HEK293 (cell line): Measurements from ENCODE around the gene CFAP99.

Experiments used
- CTCF ChIA-PET: fragments of 350-600 bp; formaldehyde crosslinking; extraction: SDS; loops from one replicate; lab custom pipeline; 2021; ENCODE audit warnings: antibody characterized with exemption; lab: Yijun Ruan, JAX
- POLR2A ChIA-PET: fragments of 300-600 bp; formaldehyde crosslinking; extraction: SDS; loops from one replicate; lab custom pipeline; 2020; ENCODE audit warnings: antibody characterized with exemption, inconsistent platforms; lab: Yijun Ruan, JAX
- H3K27ac ChIP-seq: fragments of 200-500 bp; sonication (Bioruptor generic); 2 replicates; pipeline ENCODE4 v1.5.1; 2014; ENCODE audit warnings: low read depth, low read length, control low read depth, inconsistent platforms; ENCODE audit errors: extremely low read depth
- H3K36me3 ChIP-seq, 2 experiments: fragments of 200-500 bp in 1 of 2; sonication (Bioruptor generic) in 1 of 2; 1 replicate in 1 of 2; 2 replicates in 1 of 2; pipeline ENCODE4 v1.5.1; 2014 to 2017; ENCODE audit warnings: inconsistent platforms in 2 of 2, low read length in 2 of 2; ENCODE audit not compliant: control insufficient read depth in 2 of 2, insufficient read depth in 1 of 2
- H3K4me1 ChIP-seq: fragments of 200-500 bp; sonication (Bioruptor generic); 2 replicates; pipeline ENCODE4 v1.5.1; 2014; ENCODE audit warnings: mild to moderate bottlenecking, low read length, inconsistent platforms; ENCODE audit not compliant: control insufficient read depth, insufficient read depth
- H3K4me3 ChIP-seq: 2 replicates; pipeline ENCODE4 v1.5.1; 2011; ENCODE audit warnings: low read depth, mild to moderate bottlenecking, control low read depth, low read length, moderate library complexity
- H3K9me3 ChIP-seq: fragments of 200-500 bp; sonication (Bioruptor generic); 2 replicates; pipeline ENCODE4 v1.5.1; 2014; ENCODE audit warnings: low read depth, low read length, inconsistent platforms; ENCODE audit not compliant: control insufficient read depth, insufficient read depth
- IKZF3 ChIP-seq: fragments of 450-650 bp; IDR thresholded peaks from 2 replicates; pipeline ENCODE4 v1.5.0; 2018; ENCODE audit warnings: missing biosample characterization, mild to moderate bottlenecking, missing genetic modification characterization, moderate library complexity
- KLF10 ChIP-seq: fragments of 450-650 bp; IDR thresholded peaks from 2 replicates; pipeline ENCODE4 v1.5.1; 2018; ENCODE audit warnings: missing biosample characterization, mild to moderate bottlenecking, missing genetic modification characterization
- SP7 ChIP-seq: fragments of 450-650 bp; formaldehyde crosslinking; IDR thresholded peaks from 2 replicates; pipeline ENCODE4 v1.5.1; 2016; ENCODE audit warnings: missing biosample characterization, missing genetic modification characterization
- ZBTB1 ChIP-seq: fragments of 450-650 bp; formaldehyde crosslinking; IDR thresholded peaks from 2 replicates; pipeline ENCODE4 v1.5.1; 2016; ENCODE audit warnings: missing biosample characterization, missing genetic modification characterization
- ZFP69B ChIP-seq: fragments of 450-650 bp; formaldehyde crosslinking; IDR thresholded peaks from 2 replicates; pipeline ENCODE4 v1.5.1; 2016; ENCODE audit warnings: missing biosample characterization, missing genetic modification characterization
- ZIC2 ChIP-seq: fragments of 450-650 bp; formaldehyde crosslinking; IDR thresholded peaks from 2 replicates; pipeline ENCODE4 v1.5.1; 2016; ENCODE audit warnings: missing biosample characterization, missing genetic modification characterization
- ZNF132 ChIP-seq: fragments of 450-650 bp; formaldehyde crosslinking; IDR thresholded peaks from 2 replicates; pipeline ENCODE4 v1.5.1; 2017; ENCODE audit warnings: missing biosample characterization, missing genetic modification characterization, borderline replicate concordance
- ZNF16 ChIP-seq: fragments of 450-650 bp; formaldehyde crosslinking; IDR thresholded peaks from 2 replicates; pipeline ENCODE4 v1.5.1; 2016; ENCODE audit warnings: low read depth, missing biosample characterization, missing genetic modification characterization
- ZNF175 ChIP-seq: fragments of 450-650 bp; formaldehyde crosslinking; IDR thresholded peaks from 2 replicates; pipeline ENCODE4 v1.5.1; 2016; ENCODE audit warnings: missing biosample characterization, missing genetic modification characterization
- ZNF266 ChIP-seq: fragments of 450-650 bp; formaldehyde crosslinking; IDR thresholded peaks from 2 replicates; pipeline ENCODE4 v1.5.1; 2016; ENCODE audit warnings: missing biosample characterization, missing genetic modification characterization, low read depth
- ZNF544 ChIP-seq: fragments of 450-650 bp; formaldehyde crosslinking; IDR thresholded peaks from 2 replicates; pipeline ENCODE4 v1.5.0; 2017; ENCODE audit warnings: missing biosample characterization, missing genetic modification characterization
- ZNF658 ChIP-seq: fragments of 450-650 bp; formaldehyde crosslinking; IDR thresholded peaks from 2 replicates; pipeline ENCODE4; 2016; ENCODE audit warnings: missing biosample characterization, missing genetic modification characterization
- ZNF777 ChIP-seq: fragments of 450-650 bp; formaldehyde crosslinking; IDR thresholded peaks from 2 replicates; pipeline ENCODE4 v1.5.1; 2017; ENCODE audit warnings: missing biosample characterization, missing genetic modification characterization, borderline replicate concordance
- TF ChIP-seq, protein P1 (sequence below): fragments of 450-650 bp; formaldehyde crosslinking; IDR thresholded peaks from 2 replicates; pipeline ENCODE4 v1.5.1; 2016; ENCODE audit warnings: missing biosample characterization, missing genetic modification characterization
- TF ChIP-seq, protein P2 (sequence below): fragments of 450-650 bp; formaldehyde crosslinking; IDR thresholded peaks from 2 replicates; pipeline ENCODE4 v1.5.1; 2016; ENCODE audit warnings: missing biosample characterization, missing genetic modification characterization
- TF ChIP-seq, protein P3 (sequence below): fragments of 450-650 bp; formaldehyde crosslinking; IDR thresholded peaks from 2 replicates; pipeline ENCODE4 v1.5.1; 2016; ENCODE audit warnings: missing biosample characterization, missing genetic modification characterization
- TF ChIP-seq, protein P4 (sequence below): fragments of 450-650 bp; formaldehyde crosslinking; IDR thresholded peaks from 2 replicates; pipeline ENCODE4 v1.5.1; 2016; ENCODE audit warnings: missing biosample characterization, missing genetic modification characterization, low read depth
- TF ChIP-seq, protein P5 (sequence below): fragments of 450-650 bp; formaldehyde crosslinking; IDR thresholded peaks from 2 replicates; pipeline ENCODE4 v1.5.1; 2016; ENCODE audit warnings: missing biosample characterization, missing genetic modification characterization

CFAP99 gene

DNA sequence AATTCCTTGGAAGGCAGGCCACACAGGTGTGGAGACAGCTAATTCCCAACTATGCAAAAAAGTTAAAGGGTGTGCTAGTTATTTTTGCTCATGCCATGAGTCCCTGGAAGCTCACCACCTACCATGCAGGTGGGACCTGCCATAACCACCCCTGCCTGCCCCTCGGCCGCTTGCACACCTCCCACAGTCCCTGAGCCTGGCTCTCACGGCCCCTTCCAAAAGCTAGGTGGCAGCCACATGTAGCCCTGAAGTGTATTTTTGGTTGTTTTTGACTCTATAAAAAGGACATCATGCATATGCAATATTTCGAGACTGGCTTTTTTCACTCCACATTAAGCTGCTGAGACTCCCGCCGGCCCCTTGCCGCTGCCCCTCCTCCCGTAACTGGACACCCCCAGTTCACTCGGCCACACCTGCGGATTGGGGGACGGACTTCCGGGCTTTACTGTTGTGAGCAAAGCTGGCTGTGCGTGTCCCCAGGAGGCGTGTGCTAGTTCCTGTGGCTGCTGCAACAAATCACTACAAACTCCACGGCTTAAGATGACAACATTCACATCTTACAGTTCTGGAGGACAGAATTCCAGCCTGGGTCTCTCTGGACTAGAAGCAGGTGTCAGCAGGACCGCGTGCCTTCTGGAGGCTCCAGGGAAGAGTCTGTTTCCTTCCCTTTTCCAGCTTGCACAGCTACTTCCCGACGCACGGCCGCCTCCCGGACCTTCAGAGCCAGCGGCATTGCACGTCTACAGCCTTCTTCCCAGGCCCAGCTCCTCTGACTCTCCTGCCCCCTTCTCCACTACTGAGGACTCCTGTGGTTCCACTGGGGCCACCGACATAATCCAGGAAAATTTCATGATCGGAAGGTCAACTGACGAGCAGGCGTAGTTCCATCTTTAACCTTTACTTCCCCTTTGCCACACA lies 25.1 kb upstream of the CFAP99 start:
- H3K4me1 ChIP-seq = no peaks in the 10 kb centered on the region
- ChIA-PET POLR2A (interaction anchor here (0.5 kb wide), 1 partner anchor 145 kb away, joined by 5 read pairs; no protein-coding TSS in a partner anchor), CTCF (interaction anchor here (1.1 kb wide), 1 partner anchor 25 kb away, joined by 3 read pairs; the partner anchor contains the start of gene CFAP99)

DNA sequence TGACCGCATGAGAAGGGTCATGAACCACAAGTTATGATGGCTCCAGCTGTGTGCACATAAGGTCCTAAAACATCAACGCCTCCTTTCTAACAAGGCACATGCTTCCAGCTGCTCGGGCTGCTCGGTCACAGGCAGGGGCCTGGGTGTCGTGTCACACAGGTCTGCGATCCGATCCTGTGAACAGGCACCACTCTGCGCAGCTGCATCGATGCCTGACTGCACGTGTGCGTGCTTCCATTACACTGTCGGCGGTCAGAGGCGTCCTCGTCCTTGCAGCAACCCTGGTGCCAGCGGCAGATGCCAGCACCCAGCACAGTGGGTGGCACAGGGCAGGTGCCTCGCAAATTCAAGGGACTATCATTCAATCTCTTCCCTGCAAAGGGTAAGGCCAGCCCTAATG lies 24.2 kb upstream of the CFAP99 start:
- POLR2A ChIA-PET = no interaction called here
- CTCF ChIA-PET = interaction anchor here (0.6 kb wide), 1 partner anchor 1230 kb away, joined by 3 read pairs; no protein-coding TSS in a partner anchor
- Histone ChIP-seq H3K36me3 (no peaks in the 10 kb centered on the region), H3K4me3 (no peak overlapping the region), H3K9me3 (no peaks in the 10 kb centered on the region), H3K4me1 (no peaks in the 10 kb centered on the region), H3K27ac (no peak overlapping the region)
- 0 out of 2 replicates have a peak, but pooled peaks have one; percentile 33 for TF ChIP-seq ZIC2 (tag by site-specific recombination)
- TF ChIP-seq IKZF3 = no peak

More for the DNA sequence above, 25.1 kb upstream of the CFAP99 start:
- H3K27ac ChIP-seq = no peak overlapping the region
- no peaks in the 10 kb centered on the region for H3K36me3 ChIP-seq
- H3K9me3 ChIP-seq = no peaks in the 10 kb centered on the region
- TF ChIP-seq ZNF16 (tag by site-specific recombination) (no peak), KLF10 (tag by site-specific recombination) (no peak), ZIC2 (tag by site-specific recombination) (peak; percentile 15; the same call in 1 of the 2 replicates), ZNF544 (tag by site-specific recombination) (no peak)
- TF ChIP-seq, protein P1, sequence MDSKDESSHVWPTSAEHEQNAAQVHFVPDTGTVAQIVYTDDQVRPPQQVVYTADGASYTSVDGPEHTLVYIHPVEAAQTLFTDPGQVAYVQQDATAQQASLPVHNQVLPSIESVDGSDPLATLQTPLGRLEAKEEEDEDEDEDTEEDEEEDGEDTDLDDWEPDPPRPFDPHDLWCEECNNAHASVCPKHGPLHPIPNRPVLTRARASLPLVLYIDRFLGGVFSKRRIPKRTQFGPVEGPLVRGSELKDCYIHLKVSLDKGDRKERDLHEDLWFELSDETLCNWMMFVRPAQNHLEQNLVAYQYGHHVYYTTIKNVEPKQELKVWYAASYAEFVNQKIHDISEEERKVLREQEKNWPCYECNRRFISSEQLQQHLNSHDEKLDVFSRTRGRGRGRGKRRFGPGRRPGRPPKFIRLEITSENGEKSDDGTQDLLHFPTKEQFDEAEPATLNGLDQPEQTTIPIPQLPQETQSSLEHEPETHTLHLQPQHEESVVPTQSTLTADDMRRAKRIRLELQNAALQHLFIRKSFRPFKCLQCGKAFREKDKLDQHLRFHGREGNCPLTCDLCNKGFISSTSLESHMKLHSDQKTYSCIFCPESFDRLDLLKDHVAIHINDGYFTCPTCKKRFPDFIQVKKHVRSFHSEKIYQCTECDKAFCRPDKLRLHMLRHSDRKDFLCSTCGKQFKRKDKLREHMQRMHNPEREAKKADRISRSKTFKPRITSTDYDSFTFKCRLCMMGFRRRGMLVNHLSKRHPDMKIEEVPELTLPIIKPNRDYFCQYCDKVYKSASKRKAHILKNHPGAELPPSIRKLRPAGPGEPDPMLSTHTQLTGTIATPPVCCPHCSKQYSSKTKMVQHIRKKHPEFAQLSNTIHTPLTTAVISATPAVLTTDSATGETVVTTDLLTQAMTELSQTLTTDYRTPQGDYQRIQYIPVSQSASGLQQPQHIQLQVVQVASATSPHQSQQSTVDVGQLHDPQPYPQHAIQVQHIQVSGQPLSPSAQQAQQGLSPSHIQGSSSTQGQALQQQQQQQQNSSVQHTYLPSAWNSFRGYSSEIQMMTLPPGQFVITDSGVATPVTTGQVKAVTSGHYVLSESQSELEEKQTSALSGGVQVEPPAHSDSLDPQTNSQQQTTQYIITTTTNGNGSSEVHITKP = peak; percentile 85
- H3K4me3 ChIP-seq = no peak overlapping the region

DNA sequence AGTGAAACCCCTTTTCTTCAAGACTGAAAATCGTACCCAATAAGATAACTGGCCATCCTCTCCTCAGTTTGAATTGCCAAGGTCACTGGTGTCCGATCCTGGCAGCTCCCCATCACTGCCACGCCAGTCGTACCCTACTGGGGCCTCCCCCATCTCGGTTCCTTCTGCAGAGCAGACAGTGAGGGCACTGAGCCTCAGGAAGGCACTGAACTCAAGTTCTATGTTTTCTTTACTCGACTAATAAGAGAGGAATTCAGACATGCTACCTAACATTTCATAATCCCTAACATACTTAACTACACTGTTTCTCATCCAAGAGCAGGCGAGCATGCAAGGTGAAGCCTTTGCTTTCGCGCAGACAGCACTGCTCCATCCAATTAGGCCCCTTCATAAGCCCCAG lies 23.7 kb upstream of the CFAP99 start:
- Histone ChIP-seq H3K36me3 (no peaks in the 10 kb centered on the region), H3K4me3 (no peak overlapping the region), H3K9me3 (no peaks in the 10 kb centered on the region), H3K27ac (no peak overlapping the region), H3K4me1 (no peaks in the 10 kb centered on the region)
- ChIA-PET CTCF (interaction anchor here (1.0 kb wide), 1 partner anchor 46 kb away, joined by 3 read pairs; no protein-coding TSS in a partner anchor), POLR2A (no interaction called here)
- TF ChIP-seq, protein P2, sequence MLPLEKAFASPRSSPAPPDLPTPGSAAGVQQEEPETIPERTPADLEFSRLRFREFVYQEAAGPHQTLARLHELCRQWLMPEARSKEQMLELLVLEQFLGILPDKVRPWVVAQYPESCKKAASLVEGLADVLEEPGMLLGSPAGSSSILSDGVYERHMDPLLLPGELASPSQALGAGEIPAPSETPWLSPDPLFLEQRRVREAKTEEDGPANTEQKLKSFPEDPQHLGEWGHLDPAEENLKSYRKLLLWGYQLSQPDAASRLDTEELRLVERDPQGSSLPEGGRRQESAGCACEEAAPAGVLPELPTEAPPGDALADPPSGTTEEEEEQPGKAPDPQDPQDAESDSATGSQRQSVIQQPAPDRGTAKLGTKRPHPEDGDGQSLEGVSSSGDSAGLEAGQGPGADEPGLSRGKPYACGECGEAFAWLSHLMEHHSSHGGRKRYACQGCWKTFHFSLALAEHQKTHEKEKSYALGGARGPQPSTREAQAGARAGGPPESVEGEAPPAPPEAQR (tag by site-specific recombination) = no peak
- TF ChIP-seq, protein P3, sequence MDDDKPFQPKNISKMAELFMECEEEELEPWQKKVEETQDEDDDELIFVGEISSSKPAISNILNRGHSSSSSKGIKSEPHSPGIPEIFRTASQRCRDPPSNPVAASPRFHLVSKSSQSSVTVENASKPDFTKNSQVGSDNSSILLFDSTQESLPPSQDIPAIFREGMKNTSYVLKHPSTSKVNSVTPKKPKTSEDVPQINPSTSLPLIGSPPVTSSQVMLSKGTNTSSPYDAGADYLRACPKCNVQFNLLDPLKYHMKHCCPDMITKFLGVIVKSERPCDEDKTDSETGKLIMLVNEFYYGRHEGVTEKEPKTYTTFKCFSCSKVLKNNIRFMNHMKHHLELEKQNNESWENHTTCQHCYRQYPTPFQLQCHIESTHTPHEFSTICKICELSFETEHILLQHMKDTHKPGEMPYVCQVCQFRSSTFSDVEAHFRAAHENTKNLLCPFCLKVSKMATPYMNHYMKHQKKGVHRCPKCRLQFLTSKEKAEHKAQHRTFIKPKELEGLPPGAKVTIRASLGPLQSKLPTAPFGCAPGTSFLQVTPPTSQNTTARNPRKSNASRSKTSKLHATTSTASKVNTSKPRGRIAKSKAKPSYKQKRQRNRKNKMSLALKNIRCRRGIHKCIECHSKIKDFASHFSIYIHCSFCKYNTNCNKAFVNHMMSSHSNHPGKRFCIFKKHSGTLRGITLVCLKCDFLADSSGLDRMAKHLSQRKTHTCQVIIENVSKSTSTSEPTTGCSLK (tag by site-specific recombination) = no peak
- TF ChIP-seq ZNF266 = no peak
- TF ChIP-seq, protein P4, sequence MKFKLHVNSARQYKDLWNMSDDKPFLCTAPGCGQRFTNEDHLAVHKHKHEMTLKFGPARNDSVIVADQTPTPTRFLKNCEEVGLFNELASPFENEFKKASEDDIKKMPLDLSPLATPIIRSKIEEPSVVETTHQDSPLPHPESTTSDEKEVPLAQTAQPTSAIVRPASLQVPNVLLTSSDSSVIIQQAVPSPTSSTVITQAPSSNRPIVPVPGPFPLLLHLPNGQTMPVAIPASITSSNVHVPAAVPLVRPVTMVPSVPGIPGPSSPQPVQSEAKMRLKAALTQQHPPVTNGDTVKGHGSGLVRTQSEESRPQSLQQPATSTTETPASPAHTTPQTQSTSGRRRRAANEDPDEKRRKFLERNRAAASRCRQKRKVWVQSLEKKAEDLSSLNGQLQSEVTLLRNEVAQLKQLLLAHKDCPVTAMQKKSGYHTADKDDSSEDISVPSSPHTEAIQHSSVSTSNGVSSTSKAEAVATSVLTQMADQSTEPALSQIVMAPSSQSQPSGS (tag by site-specific recombination) = no peak
- TF ChIP-seq ZNF175 = no peak
- TF ChIP-seq ZNF658 (tag by site-specific recombination) = no peak
- no peak for TF ChIP-seq SP7 (tag by site-specific recombination)
- TF ChIP-seq ZNF777 (tag by site-specific recombination) = no peak
- no peak for TF ChIP-seq ZBTB1 (tag by site-specific recombination)
- TF ChIP-seq ZFP69B (tag by site-specific recombination) = no peak
- no peak for TF ChIP-seq ZNF132 (tag by site-specific recombination)
- TF ChIP-seq, protein P5, sequence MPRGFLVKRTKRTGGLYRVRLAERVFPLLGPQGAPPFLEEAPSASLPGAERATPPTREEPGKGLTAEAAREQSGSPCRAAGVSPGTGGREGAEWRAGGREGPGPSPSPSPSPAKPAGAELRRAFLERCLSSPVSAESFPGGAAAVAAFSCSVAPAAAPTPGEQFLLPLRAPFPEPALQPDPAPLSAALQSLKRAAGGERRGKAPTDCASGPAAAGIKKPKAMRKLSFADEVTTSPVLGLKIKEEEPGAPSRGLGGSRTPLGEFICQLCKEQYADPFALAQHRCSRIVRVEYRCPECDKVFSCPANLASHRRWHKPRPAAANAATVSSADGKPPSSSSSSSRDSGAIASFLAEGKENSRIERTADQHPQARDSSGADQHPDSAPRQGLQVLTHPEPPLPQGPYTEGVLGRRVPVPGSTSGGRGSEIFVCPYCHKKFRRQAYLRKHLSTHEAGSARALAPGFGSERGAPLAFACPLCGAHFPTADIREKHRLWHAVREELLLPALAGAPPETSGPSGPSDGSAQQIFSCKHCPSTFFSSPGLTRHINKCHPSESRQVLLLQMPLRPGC (tag by site-specific recombination) = no peak
